B cell (primary cell): ENCODE data around the gene CHAC1.

ENCODE experiments used
- CTCF ChIP-seq: fragments of 200-600 bp; IDR thresholded peaks from one replicate; pipeline ENCODE4 v1.8.0; 2022; ENCODE audit warnings: antibody characterized with exemption, mild to moderate bottlenecking
- EZH2 ChIP-seq: IDR thresholded peaks from 2 replicates; pipeline ENCODE4 v1.6.1; 2012; ENCODE audit warnings: borderline replicate concordance, low read depth, mild to moderate bottlenecking, moderate library complexity, low read length; ENCODE audit not compliant: insufficient read depth, poor library complexity, severe bottlenecking

DNA sequence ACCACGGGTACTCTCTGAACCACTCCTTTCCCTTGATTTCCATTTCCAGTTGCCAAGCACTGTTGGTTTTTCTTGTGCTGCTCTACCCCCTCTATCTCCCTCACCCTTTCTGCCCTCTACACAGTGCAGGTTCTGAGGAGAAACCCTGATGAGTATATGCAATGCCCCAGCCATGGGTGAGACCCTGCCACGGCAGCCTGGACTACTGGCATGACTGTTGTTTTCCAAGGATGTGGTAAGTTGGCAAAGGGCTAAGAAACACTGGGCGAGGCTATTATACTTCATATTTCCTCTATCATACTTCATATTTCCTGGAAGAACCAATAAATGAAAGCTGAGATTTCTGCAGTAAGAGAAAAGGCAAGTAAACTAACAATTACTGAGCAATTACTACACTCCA, 27.9 kb downstream of the CHAC1 start:
- no peak for TF ChIP-seq CTCF
- TF ChIP-seq EZH2, result no peak
